ENCODE results near the gene ARHGAP40. TPM values are rescaled to one million over a fixed set of nuclear protein-coding genes. Genes with fewer than 3 reads are reported as not detected.

Gene ARHGAP40
- total RNA-seq, 1 donor from 2014 or later: not detected

GRCh38 chr20:38700141-38700540 lies 98.5 kb downstream of the ARHGAP40 start:
- Mint-ChIP-seq H3K9me3 (no peaks in the 10 kb centered on the region), H3K27me3 (ENCODE audit: insufficient read depth) (peaks cover 10% of the 10 kb centered on the region), H3K4me3 (no peak overlapping the region), H3K36me3 (ENCODE audit: low read depth) (no peaks in the 10 kb centered on the region), H3K4me1 (ENCODE audit: low read depth) (no peaks in the 10 kb centered on the region), H3K27ac (no peak overlapping the region)
- no peak for DNase-seq (ENCODE audit: low spot score)
- intact Hi-C loops (cut with micrococcal nuclease): no loop called here

Other genes with a start within 250 kb of the ARHGAP40 start
- gene SNHG17, start 166.5 kb upstream of the ARHGAP40 start, total RNA-seq: 89.8 and 104 TPM in 2 replicates
- gene RALGAPB, start 129.0 kb upstream of the ARHGAP40 start, total RNA-seq: 31.0 and 32.4 TPM in 2 replicates
- not detected in 2 replicates for gene ADIG, start 20.6 kb upstream of the ARHGAP40 start, total RNA-seq
- not detected in 2 replicates for gene SLC32A1, start 122.7 kb downstream of the ARHGAP40 start, total RNA-seq
- gene ACTR5, start 146.7 kb downstream of the ARHGAP40 start, total RNA-seq: 14.9 and 15.2 TPM in 2 replicates
- 139 and 143 TPM in 2 replicates for gene PPP1R16B, start 203.9 kb downstream of the ARHGAP40 start, total RNA-seq